DND-41 (cell line): ENCODE results near the gene MYLK.

Experiments used
- ATAC-seq: fragments of 200-7000 bp; cut with Tn5 transposase; 3 replicates; pipeline ENCODE4 v1.9.1; 2021; ENCODE audit warnings: low read depth; ENCODE audit not compliant: insufficient read depth
- DNase-seq: peaks from one replicate; pipeline ENCODE4 v3.0.0-alpha.2; 2020
- H2AFZ ChIP-seq: 2 replicates; pipeline ENCODE4 v1.6.0; 2012; ENCODE audit warnings: low read depth, low read length
- H3K27ac ChIP-seq: 2 replicates; pipeline ENCODE4 v1.5.1; 2012; ENCODE audit warnings: low read length, inconsistent platforms
- H3K27me3 ChIP-seq: fragments of 200-600 bp; sonication (generic); 2 replicates; pipeline ENCODE4 v1.6.0; 2012; ENCODE audit warnings: low read length, mild to moderate bottlenecking, inconsistent platforms; ENCODE audit not compliant: insufficient read depth, poor library complexity
- H3K36me3 ChIP-seq: 2 replicates; pipeline ENCODE4 v1.5.1; 2012; ENCODE audit warnings: low read length, inconsistent platforms; ENCODE audit not compliant: insufficient read depth
- H3K4me1 ChIP-seq: 2 replicates; pipeline ENCODE4 v1.5.1; 2012; ENCODE audit warnings: mild to moderate bottlenecking, low read length; ENCODE audit not compliant: insufficient read depth
- H3K4me2 ChIP-seq: 2 replicates; pipeline ENCODE4 v1.6.0; 2012; ENCODE audit warnings: mild to moderate bottlenecking, moderate library complexity, low read length, inconsistent platforms; ENCODE audit not compliant: insufficient read depth
- H3K4me3 ChIP-seq, 2 experiments: fragments of 200-600 bp in 1 of 2; shearing (Covaris generic) in 1 of 2; 2 replicates each; pipeline ENCODE4 v1.5.1; 2012 to 2016; ENCODE audit warnings: inconsistent platforms in 2 of 2, low read length in 2 of 2, mild to moderate bottlenecking in 2 of 2, low read depth in 1 of 2, moderate library complexity in 1 of 2
- H3K79me2 ChIP-seq: 2 replicates; pipeline ENCODE4 v1.6.0; 2012; ENCODE audit warnings: low read length, inconsistent platforms; ENCODE audit not compliant: insufficient read depth
- H3K9ac ChIP-seq: 2 replicates; pipeline ENCODE4 v1.6.0; 2012; ENCODE audit warnings: low read depth, mild to moderate bottlenecking, inconsistent platforms, low read length, moderate library complexity
- H3K9me3 ChIP-seq: 2 replicates; pipeline ENCODE4 v1.5.1; 2012; ENCODE audit warnings: low read length, moderate library complexity, mild to moderate bottlenecking, inconsistent platforms; ENCODE audit not compliant: insufficient read depth, severe bottlenecking
- H4K20me1 ChIP-seq: 2 replicates; pipeline ENCODE4 v1.6.0; 2012; ENCODE audit warnings: low read length; ENCODE audit not compliant: insufficient read depth
- CTCF ChIP-seq: IDR thresholded peaks from 2 replicates; pipeline ENCODE4 v1.5.1; 2012; ENCODE audit warnings: borderline replicate concordance, low read length, moderate library complexity, mild to moderate bottlenecking; ENCODE audit not compliant: poor library complexity, severe bottlenecking; ENCODE audit errors: extremely low read depth
- EZH2 ChIP-seq: IDR thresholded peaks from 3 replicates; pipeline ENCODE4 v1.6.1; 2012; ENCODE audit warnings: borderline replicate concordance, low read depth, mild to moderate bottlenecking, moderate library complexity, low read length, inconsistent platforms; ENCODE audit not compliant: severe bottlenecking

The MYLK gene

GRCh38 chr3:123869165-123869564 is 15.0 kb downstream of the MYLK start:
- ATAC-seq (no peak), DNase-seq (no peak)
- Histone ChIP-seq H3K4me1 (no peaks in the 10 kb centered on the region), H3K4me2 (no peak overlapping the region), H3K27me3 (peaks cover 2% of the 10 kb centered on the region), H3K9me3 (no peaks in the 10 kb centered on the region), H2AFZ (no peak overlapping the region), H3K79me2 (no peaks in the 10 kb centered on the region), H3K9ac (no peak overlapping the region), H3K4me3 (no peak overlapping the region), H3K36me3 (no peaks in the 10 kb centered on the region), H3K27ac (no peak overlapping the region), H4K20me1 (no peaks in the 10 kb centered on the region)
- TF ChIP-seq CTCF: no peak
- no peak for TF ChIP-seq EZH2

- Histone ChIP-seq H3K79me2 (no peaks in the 10 kb centered on the region), H3K27ac (no peak overlapping the region)
- ATAC-seq: no peak
These were observed 19.4 kb downstream of the MYLK start for GRCh38 chr3:123864706-123865105.

GRCh38 chr3:123862152-123862551 is 22.0 kb downstream of the MYLK start:
- no peak for DNase-seq
- Histone ChIP-seq H3K9me3 (no peaks in the 10 kb centered on the region), H3K27ac (no peak overlapping the region), H3K9ac (no peak overlapping the region), H3K4me3 (no peak overlapping the region), H3K36me3 (no peaks in the 10 kb centered on the region), H2AFZ (no peak overlapping the region), H3K4me2 (no peak overlapping the region), H4K20me1 (no peaks in the 10 kb centered on the region), H3K27me3 (peaks cover 6% of the 10 kb centered on the region), H3K79me2 (no peaks in the 10 kb centered on the region), H3K4me1 (no peaks in the 10 kb centered on the region)
- no peak for TF ChIP-seq EZH2
- TF ChIP-seq CTCF: no peak
- no peak for ATAC-seq

More at GRCh38 chr3:123864706-123865105, 19.4 kb downstream of the MYLK start:
- no peak overlapping the region for H2AFZ ChIP-seq
- no peak overlapping the region for H3K4me2 ChIP-seq
- H3K4me1 ChIP-seq: no peaks in the 10 kb centered on the region
- no peaks in the 10 kb centered on the region for H4K20me1 ChIP-seq
- H3K4me3 ChIP-seq: no peak overlapping the region
- no peak for DNase-seq
- no peaks in the 10 kb centered on the region for H3K9me3 ChIP-seq
- no peaks in the 10 kb centered on the region for H3K36me3 ChIP-seq
- no peak overlapping the region for H3K9ac ChIP-seq
- no peak for TF ChIP-seq EZH2
- TF ChIP-seq CTCF: no peak
- H3K27me3 ChIP-seq: peaks cover 6% of the 10 kb centered on the region

- DNase-seq: no peak
- Histone ChIP-seq H3K9me3 (no peaks in the 10 kb centered on the region), H2AFZ (no peak overlapping the region), H4K20me1 (no peaks in the 10 kb centered on the region), H3K36me3 (no peaks in the 10 kb centered on the region), H3K9ac (no peak overlapping the region), H3K4me1 (no peaks in the 10 kb centered on the region), H3K27me3 (peaks cover 6% of the 10 kb centered on the region), H3K4me3 (no peak overlapping the region), H3K27ac (no peak overlapping the region), H3K79me2 (no peaks in the 10 kb centered on the region), H3K4me2 (no peak overlapping the region)
- no peak for ATAC-seq
- TF ChIP-seq EZH2 (no peak), CTCF (no peak)
These were observed 22.9 kb downstream of the MYLK start for GRCh38 chr3:123861081-123861836.
